K562 (cell line): ENCODE measurements around the gene CYB5R2. TPM values are rescaled to one million over a fixed set of nuclear protein-coding genes. Genes with fewer than 3 reads are reported as not detected.

Experiments used
- ATAC-seq: fragments of 200-7000 bp; cut with Tn5 transposase; 3 replicates; pipeline ENCODE4 v1.9.1; 2020; ENCODE audit warnings: moderate library complexity
- BruUV-seq: library from RNA; stranded (reverse); fragments of 400-500 nt; replicated peaks from 2 replicates; lab custom pipeline; 2021; lab: Mats Ljungman, UMichigan
- CTCF ChIA-PET: fragments of 300-600 bp; formaldehyde crosslinking; extraction: SDS; loops from one replicate; lab custom pipeline; 2021; ENCODE audit warnings: low intra/inter-chr PET ratio; lab: Yijun Ruan, JAX
- POLR2A ChIA-PET: fragments of 300-600, 350-650 bp; sonication (Branson Sonifier 250); formaldehyde crosslinking; extraction: SDS; loops from one replicate; lab custom pipeline; 2021; ENCODE audit warnings: antibody characterized with exemption, inconsistent platforms; lab: Yijun Ruan, JAX
- DNase-seq, 4 experiments: peaks; one replicate each; pipeline versions ENCODE4 v3.0.0 to v3.0.0-alpha.2; 2011 to 2018; ENCODE audit warnings: low spot score in 3 of 4, mixed read lengths in 3 of 4; ENCODE audit errors: extremely low read depth in 1 of 4
- FAIRE-seq: peaks from 2 replicates; lab custom pipeline; 2011; peaks lifted over from hg19 to GRCh38; lab: Jason Lieb, UNC
- H2AFZ ChIP-seq: 2 replicates; pipeline ENCODE4 v1.6.0; 2011; ENCODE audit warnings: low read depth, low read length, control low read depth, inconsistent platforms
- H3K27ac ChIP-seq: fragments of 200-600 bp; 3 replicates; pipeline ENCODE4 v1.8.0; 2011; ENCODE audit warnings: low read depth, mild to moderate bottlenecking, control low read depth, inconsistent platforms, low read length, moderate library complexity, mixed read lengths; ENCODE audit errors: extremely low read depth
- H3K27me3 ChIP-seq, 2 experiments: fragments of 300-600 bp in 1 of 2; 2 replicates in 1 of 2; 3 replicates in 1 of 2; pipeline versions ENCODE4 v1.6.0 to v1.8.0; 2011; ENCODE audit warnings: inconsistent platforms in 2 of 2, low read length in 2 of 2, mild to moderate bottlenecking in 1 of 2, mixed read lengths in 1 of 2, moderate library complexity in 1 of 2; ENCODE audit not compliant: control insufficient read depth in 2 of 2, insufficient read depth in 2 of 2
- H3K36me3 ChIP-seq: fragments of 300-600 bp; 3 replicates; pipeline ENCODE4 v1.8.0; 2011; ENCODE audit warnings: mild to moderate bottlenecking, low read length, inconsistent platforms; ENCODE audit not compliant: control insufficient read depth, insufficient read depth
- H3K4me1 ChIP-seq, 2 experiments: fragments of 200-600 bp in 1 of 2; replicated peaks in 1 of 2; 2 replicates in 1 of 2; 3 replicates in 1 of 2; pipeline versions ENCODE4 v1.5.1 to v1.8.0; 2011; ENCODE audit warnings: inconsistent platforms in 2 of 2, low read length in 2 of 2, mild to moderate bottlenecking in 1 of 2, mixed read lengths in 1 of 2, moderate library complexity in 1 of 2; ENCODE audit not compliant: control insufficient read depth in 2 of 2, insufficient read depth in 2 of 2
- H3K4me2 ChIP-seq: 2 replicates; pipeline ENCODE4 v1.6.1; 2011; ENCODE audit warnings: low read length, control low read depth, inconsistent platforms, mixed read lengths; ENCODE audit not compliant: insufficient read depth
- H3K4me3 ChIP-seq: fragments of 200-600 bp; sonication (generic), shearing (Covaris generic); 2 replicates; pipeline ENCODE4 v1.5.1; 2016; ENCODE audit warnings: control low read depth, inconsistent platforms
- H3K79me2 ChIP-seq: fragments of 200-600 bp; 3 replicates; pipeline ENCODE4 v1.8.0; 2011; ENCODE audit warnings: low read length, inconsistent platforms; ENCODE audit not compliant: control insufficient read depth, insufficient read depth
- H3K9ac ChIP-seq, 2 experiments: 2 replicates each; pipeline versions ENCODE4 v1.6.0 to v1.6.1; 2011; ENCODE audit warnings: low read depth in 2 of 2, low read length in 2 of 2, control low read depth in 1 of 2, inconsistent platforms in 1 of 2, mild to moderate bottlenecking in 1 of 2, mixed read lengths in 1 of 2; ENCODE audit not compliant: insufficient read depth in 1 of 2
- H3K9me1 ChIP-seq: one replicate; pipeline ENCODE4 v1.6.0; 2011; ENCODE audit warnings: inconsistent platforms, mild to moderate bottlenecking, low read length, moderate library complexity; ENCODE audit not compliant: control insufficient read depth, insufficient read depth
- H3K9me3 ChIP-seq: replicated peaks from 2 replicates; pipeline ENCODE4 v1.5.1; 2011; ENCODE audit warnings: low read depth, low read length, inconsistent platforms; ENCODE audit not compliant: control insufficient read depth, insufficient read depth
- H4K20me1 ChIP-seq: replicated peaks from 2 replicates; pipeline ENCODE4 v1.6.1; 2011; ENCODE audit warnings: low read length, inconsistent platforms, mixed read lengths; ENCODE audit not compliant: control insufficient read depth, insufficient read depth
- FOXO4 ChIP-seq: fragments of 450-650 bp; formaldehyde crosslinking; IDR thresholded peaks from 2 replicates; pipeline ENCODE4 v1.4.0; 2020; ENCODE audit warnings: mild to moderate bottlenecking, moderate library complexity
- KAT8 ChIP-seq: fragments of 450-650 bp; IDR thresholded peaks from 2 replicates; pipeline ENCODE4 v1.6.1; 2016; ENCODE audit warnings: low read depth, mild to moderate bottlenecking
- MTA1 ChIP-seq: fragments of 450-650 bp; IDR thresholded peaks from 2 replicates; pipeline ENCODE4 v1.6.1; 2017; ENCODE audit warnings: borderline replicate concordance
- TFE3 ChIP-seq: fragments of 450-650 bp; formaldehyde crosslinking; IDR thresholded peaks from 2 replicates; pipeline ENCODE4 v1.4.0; 2020; ENCODE audit warnings: mild to moderate bottlenecking, mixed read lengths
- WGBS: fragments of 100-300 bp; shearing (Covaris generic); methylation state at CpG from one replicate; pipeline ENCODE4 v1.1.6; 2016; ENCODE audit warnings: low coverage, mixed read lengths; ENCODE audit not compliant: insufficient coverage; ENCODE audit errors: missing lambda C conversion rate; 5-methylcytosine and 5-hydroxymethylcytosine counted together
- in situ Hi-C: fragments of 300-500 bp; cut with MboI; formaldehyde crosslinking; loops from 4 replicates; pipeline ENCODE4 v1.15.0; 2018; ENCODE audit warnings: inconsistent platforms, mixed read lengths
- intact Hi-C: fragments of 100-400 bp; cut with micrococcal nuclease; formaldehyde crosslinking; loops from 2 replicates; pipeline ENCODE4 v1.14.2; 2022
- polyA plus RNA-seq, 8 experiments: library from polyadenylated mRNA; depleted of rRNA in 4 of 8; stranded (reverse) in 5 of 8; unstranded in 3 of 8; fragments of >200 nt; fragmentation: Nextera tagmentation in 2 of 8; fragmentation: Illumina TruSeq in 1 of 8; extraction: Ambion mirVana in 2 of 8; extraction: Trizol in 1 of 8; gene quantifications; 2 replicates each; pipeline versions ENCODE4 v1.2.1 to v1.2.3, GENCODE V29; 2011 to 2014; ENCODE audit warnings: inconsistent platforms in 1 of 8, missing spikeins in 1 of 8
- total RNA-seq, 7 experiments: library from RNA; depleted of rRNA in 6 of 7; stranded (reverse); fragments of >200 nt in 6 of 7; fragmentation: Illumina TruSeq in 2 of 7; extraction: Trizol in 2 of 7; gene quantifications; 2 replicates each; pipeline versions ENCODE4 v1.2.1 to v1.2.3, GENCODE V29; 2011 to 2021; ENCODE audit warnings: low replicate concordance in 1 of 7

Gene CYB5R2
- total and polyA plus RNA-seq, 9 of the 15 experiments (the other 6 are each of a cell fraction or from before 2014, with no cell fraction given): 8.2 to 28.7 (median 13.6) TPM

GRCh38 chr11:7671347-7672215 lies 1.7 kb downstream of the CYB5R2 start (continued):
- TF ChIP-seq MTA1: no peak
- no peak for TF ChIP-seq TFE3

GRCh38 chr11:7670641-7671040 lies 2.7 kb downstream of the CYB5R2 start:
- no peak for ATAC-seq

More at GRCh38 chr11:7670641-7671040, 2.7 kb downstream of the CYB5R2 start:
- Histone ChIP-seq H3K36me3 (no peaks in the 10 kb centered on the region), H3K9me3 (no peaks in the 10 kb centered on the region), H3K9ac (no peak overlapping the region), H3K9me1 (no peaks in the 10 kb centered on the region), H3K27me3 (peaks cover 0 to 18% of the 10 kb centered on the region in 2 experiments; a peak in 2 of 5 replicates), H4K20me1 (no peaks in the 10 kb centered on the region), H3K4me3 (no peak overlapping the region), H3K4me2 (no peak overlapping the region), H3K79me2 (no peaks in the 10 kb centered on the region), H2AFZ (no peak overlapping the region), H3K4me1 (peaks cover 0 to 12% of the 10 kb centered on the region in 2 experiments; a peak in 4 of 5 replicates), H3K27ac (no peak overlapping the region)
- BruUV-seq: no TSS peak
- intact Hi-C loops: no loop called here
- no peak for DNase-seq
- WGBS: 32% methylated on average over 4 of the region's 4 CpGs
- in situ Hi-C loops: loop anchor here (25.0 kb wide), 1 partner anchor 583 kb away; the partner anchor contains the start of gene RBMXL2
- TF ChIP-seq FOXO4 (CRISPR knock-in tag) (no peak), KAT8 (no peak)
- no peak for FAIRE-seq
- POLR2A ChIA-PET: interaction anchor here (0.6 kb wide), 1 partner anchor 267 kb away, joined by 4 read pairs; no protein-coding TSS in a partner anchor
- CTCF ChIA-PET: interaction anchor here (0.6 kb wide), 2 partner anchors 95 to 427 kb away, joined by 3 read pairs; no protein-coding TSS in a partner anchor
